WERI-Rb-1 (cell line): ENCODE measurements around the gene PLG.
"Not testable (repeated sequence)": the region's sequence is repeated elsewhere in the genome, so short reads cannot be mapped to it uniquely, and the experiment has no call there.

Experiments
- DNase-seq: peaks from one replicate; pipeline ENCODE4 v3.0.0-alpha.2; 2020
- H3K27ac ChIP-seq: fragments of 250-450 bp; sonication (Bioruptor Pico); 2 replicates; pipeline ENCODE4 v1.5.1; 2020; ENCODE audit warnings: mild to moderate bottlenecking, moderate library complexity
- H3K27me3 ChIP-seq: fragments of 250-450 bp; sonication (Bioruptor Pico); 2 replicates; pipeline ENCODE4 v1.5.1; 2021; ENCODE audit warnings: mild to moderate bottlenecking, low read depth, moderate library complexity; ENCODE audit not compliant: insufficient read depth, severe bottlenecking
- H3K36me3 ChIP-seq: fragments of 250-450 bp; sonication (Bioruptor Pico); 2 replicates; pipeline ENCODE4 v1.5.1; 2020; ENCODE audit warnings: mild to moderate bottlenecking, moderate library complexity
- H3K4me3 ChIP-seq: 2 replicates; pipeline ENCODE4 v1.5.1; 2011; ENCODE audit warnings: low read depth, mild to moderate bottlenecking, control low read depth, low read length
- H3K9me3 ChIP-seq: fragments of 250-450 bp; sonication (Bioruptor Pico); 2 replicates; pipeline ENCODE4 v1.5.1; 2021; ENCODE audit warnings: mild to moderate bottlenecking, moderate library complexity; ENCODE audit not compliant: severe bottlenecking
- TF ChIP-seq, protein P1 (sequence below): IDR thresholded peaks from 2 replicates; pipeline ENCODE4 v1.5.1; 2011; ENCODE audit warnings: low read depth, mild to moderate bottlenecking, control low read depth, inconsistent platforms, low read length

The PLG gene

GRCh38 chr6:160795721-160796120 lies 93.7 kb downstream of the PLG start:
- no peak for DNase-seq
- H3K27me3 ChIP-seq, result no peaks in the 10 kb centered on the region
- H3K36me3 ChIP-seq, result no peaks in the 10 kb centered on the region
- H3K27ac ChIP-seq, result no peak overlapping the region
- H3K9me3 ChIP-seq, result peaks cover 8% of the 10 kb centered on the region
- H3K4me3 ChIP-seq, result no peak overlapping the region
- TF ChIP-seq, protein P1, sequence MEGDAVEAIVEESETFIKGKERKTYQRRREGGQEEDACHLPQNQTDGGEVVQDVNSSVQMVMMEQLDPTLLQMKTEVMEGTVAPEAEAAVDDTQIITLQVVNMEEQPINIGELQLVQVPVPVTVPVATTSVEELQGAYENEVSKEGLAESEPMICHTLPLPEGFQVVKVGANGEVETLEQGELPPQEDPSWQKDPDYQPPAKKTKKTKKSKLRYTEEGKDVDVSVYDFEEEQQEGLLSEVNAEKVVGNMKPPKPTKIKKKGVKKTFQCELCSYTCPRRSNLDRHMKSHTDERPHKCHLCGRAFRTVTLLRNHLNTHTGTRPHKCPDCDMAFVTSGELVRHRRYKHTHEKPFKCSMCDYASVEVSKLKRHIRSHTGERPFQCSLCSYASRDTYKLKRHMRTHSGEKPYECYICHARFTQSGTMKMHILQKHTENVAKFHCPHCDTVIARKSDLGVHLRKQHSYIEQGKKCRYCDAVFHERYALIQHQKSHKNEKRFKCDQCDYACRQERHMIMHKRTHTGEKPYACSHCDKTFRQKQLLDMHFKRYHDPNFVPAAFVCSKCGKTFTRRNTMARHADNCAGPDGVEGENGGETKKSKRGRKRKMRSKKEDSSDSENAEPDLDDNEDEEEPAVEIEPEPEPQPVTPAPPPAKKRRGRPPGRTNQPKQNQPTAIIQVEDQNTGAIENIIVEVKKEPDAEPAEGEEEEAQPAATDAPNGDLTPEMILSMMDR, result no peak

DNA sequence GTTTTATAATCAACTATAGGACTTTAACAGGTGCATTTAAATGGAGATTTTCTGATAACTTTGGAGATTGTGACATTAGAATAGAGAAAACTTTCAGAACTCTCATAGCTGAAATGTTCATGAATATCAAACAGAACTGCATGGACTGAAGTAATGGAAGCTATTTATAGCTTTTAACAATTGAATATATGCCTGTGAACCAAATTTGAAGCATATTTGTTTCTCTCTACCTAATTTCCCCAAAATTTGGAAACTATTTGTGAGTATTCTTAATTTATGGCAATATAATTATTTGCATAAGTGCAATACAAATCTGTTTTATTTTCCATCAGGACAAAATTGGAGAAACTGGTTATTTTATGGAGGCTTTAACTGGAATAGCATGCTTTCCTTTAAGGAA lies 96.6 kb downstream of the PLG start:
- no peaks in the 10 kb centered on the region for H3K36me3 ChIP-seq
- no peak for DNase-seq
- no peak overlapping the region for H3K4me3 ChIP-seq
- H3K27me3 ChIP-seq, result no peaks in the 10 kb centered on the region
- no peak overlapping the region for H3K27ac ChIP-seq
- TF ChIP-seq, protein P1, result no peak
- H3K9me3 ChIP-seq, result peaks cover 8% of the 10 kb centered on the region

DNA sequence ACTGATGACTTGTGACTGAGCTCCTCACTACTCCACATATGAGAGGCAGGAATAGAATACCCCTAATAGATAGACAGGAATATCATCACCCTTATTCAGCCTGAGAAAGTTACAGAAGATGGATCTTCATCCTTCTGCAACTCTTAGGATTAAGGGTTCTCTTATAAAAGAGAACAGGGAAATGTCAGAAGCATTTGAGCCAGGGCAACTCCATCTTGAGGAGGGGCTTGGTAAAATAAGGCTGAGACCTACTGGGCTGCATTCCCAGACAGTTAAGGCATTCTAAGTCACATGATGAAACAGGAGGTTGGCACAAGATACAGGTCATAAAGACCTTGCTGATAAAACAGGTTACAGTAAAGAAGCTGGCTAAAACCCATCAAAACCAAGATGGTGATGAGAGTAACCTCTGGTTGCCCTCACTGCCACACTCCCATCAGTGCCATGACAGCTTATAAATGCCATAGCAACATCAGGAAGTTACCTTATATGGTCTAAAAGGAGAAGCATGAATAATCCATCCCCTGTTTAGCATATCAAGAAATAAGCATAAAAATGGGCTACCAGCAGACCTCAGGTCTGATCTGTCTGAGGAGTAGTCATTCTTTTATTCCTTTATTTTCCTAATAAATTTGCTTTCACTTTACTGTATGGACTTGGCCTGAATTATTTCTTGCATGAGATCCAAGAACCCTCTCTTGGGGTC lies 97.9 kb downstream of the PLG start:
- Histone ChIP-seq H3K36me3 (no peaks in the 10 kb centered on the region), H3K4me3 (no peak overlapping the region), H3K27ac (no peak overlapping the region), H3K27me3 (no peaks in the 10 kb centered on the region), H3K9me3 (peaks cover 8% of the 10 kb centered on the region)
- TF ChIP-seq, protein P1, result no peak
- DNase-seq, result no peak

GRCh38 chr6:160801418-160801817 lies 99.4 kb downstream of the PLG start:
- TF ChIP-seq, protein P1, result no peak
- Histone ChIP-seq H3K27ac (no peak overlapping the region), H3K27me3 (no peaks in the 10 kb centered on the region), H3K9me3 (peaks cover 8% of the 10 kb centered on the region), H3K4me3 (no peak overlapping the region), H3K36me3 (no peaks in the 10 kb centered on the region)
- DNase-seq, result no peak

GRCh38 chr6:160802049-160802448 lies 100.0 kb downstream of the PLG start:
- H3K4me3 ChIP-seq, H3K27me3 ChIP-seq, H3K9me3 ChIP-seq, H3K27ac ChIP-seq, DNase-seq, H3K36me3 ChIP-seq: not testable (repeated sequence)
